Caki2 (cell line): ENCODE measurements around the gene CXCR6. TPM values are rescaled to one million over a fixed set of nuclear protein-coding genes. Genes with fewer than 3 reads are reported as not detected.

Experiments used
- DNase-seq: peaks from one replicate; pipeline ENCODE4 v3.0.0-alpha.2; 2015; ENCODE audit warnings: low read depth
- in situ Hi-C: cut with HindIII; loops from 2 replicates; pipeline ENCODE4 v1.10.0; 2016; ENCODE audit warnings: low sequenced_read_pairs, low pct_unique_long_range_greater_than_20kb, mixed read lengths
- total RNA-seq: library from RNA; depleted of rRNA; stranded (reverse); fragments of >200 nt; shearing (Covaris generic); gene quantifications from 2 replicates; pipeline ENCODE4 v1.2.3, GENCODE V29; 2014; ENCODE audit warnings: low replicate concordance

Gene CXCR6
- total RNA-seq, 1 experiment from 2014 or later = not detected

GRCh38 chr3:45942051-45942825 lies 1.0 kb upstream of the CXCR6 start:
- in situ Hi-C loops = no loop called here

GRCh38 chr3:45944830-45945620 lies 1.8 kb downstream of the CXCR6 start:
- DNase-seq = no peak
- in situ Hi-C loops = no loop called here

More at GRCh38 chr3:45942051-45942825, 1.0 kb upstream of the CXCR6 start:
- DNase-seq = no peak

GRCh38 chr3:45946307-45946706 lies 3.0 kb downstream of the CXCR6 start:
- in situ Hi-C loops = no loop called here
- no peak for DNase-seq

- no peak for DNase-seq
- in situ Hi-C loops = no loop called here
Measured at GRCh38 chr3:45946875-45947274, 3.6 kb downstream of the CXCR6 start.

GRCh38 chr3:45947361-45947760 lies 4.1 kb downstream of the CXCR6 start:
- in situ Hi-C loops = no loop called here
- no peak for DNase-seq

- in situ Hi-C loops = no loop called here
- DNase-seq = no peak
Measured at GRCh38 chr3:45948311-45948781, 5.1 kb downstream of the CXCR6 start.

GRCh38 chr3:45948881-45949280 lies 5.6 kb downstream of the CXCR6 start:
- no peak for DNase-seq
- in situ Hi-C loops = no loop called here

- in situ Hi-C loops = no loop called here
Measured at GRCh38 chr3:45949432-45949831, 6.2 kb downstream of the CXCR6 start.

GRCh38 chr3:45950131-45950530 lies 6.9 kb downstream of the CXCR6 start:
- in situ Hi-C loops = no loop called here

More at GRCh38 chr3:45949432-45949831, 6.2 kb downstream of the CXCR6 start:
- no peak for DNase-seq

GRCh38 chr3:45950686-45951600 lies 7.7 kb downstream of the CXCR6 start:
- in situ Hi-C loops = no loop called here
- DNase-seq = no peak

More at GRCh38 chr3:45950131-45950530, 6.9 kb downstream of the CXCR6 start:
- no peak for DNase-seq

GRCh38 chr3:45951946-45952345 lies 8.7 kb downstream of the CXCR6 start:
- in situ Hi-C loops = no loop called here
- DNase-seq = no peak

- DNase-seq = no peak
- in situ Hi-C loops = no loop called here
Measured at GRCh38 chr3:45952456-45952855, 9.2 kb downstream of the CXCR6 start.

GRCh38 chr3:45953536-45953935 lies 10.3 kb downstream of the CXCR6 start:
- DNase-seq = no peak
- in situ Hi-C loops = no loop called here

GRCh38 chr3:45954306-45954705 lies 11.0 kb downstream of the CXCR6 start:
- in situ Hi-C loops = no loop called here

GRCh38 chr3:45955017-45955647 lies 11.9 kb downstream of the CXCR6 start:
- in situ Hi-C loops = no loop called here
- no peak for DNase-seq

More at GRCh38 chr3:45954306-45954705, 11.0 kb downstream of the CXCR6 start:
- DNase-seq = no peak

GRCh38 chr3:45955706-45956105 lies 12.4 kb downstream of the CXCR6 start:
- in situ Hi-C loops = no loop called here
- no peak for DNase-seq

- in situ Hi-C loops = no loop called here
- no peak for DNase-seq
Measured at GRCh38 chr3:45957586-45957985, 14.3 kb downstream of the CXCR6 start.

GRCh38 chr3:45958321-45958791 lies 15.1 kb downstream of the CXCR6 start:
- in situ Hi-C loops = no loop called here

More at GRCh38 chr3:45958321-45958791, 15.1 kb downstream of the CXCR6 start:
- DNase-seq = no peak
